Measurements from ENCODE around the gene POU6F2.

GRCh38 chr7:39086638-39087360 lies 109.1 kb downstream of the POU6F2 start:
- no peak for TF ChIP-seq CTCF (IDR thresholded peaks at IDR 0.05)
- no peak for TF ChIP-seq POLR2A (IDR thresholded peaks at IDR 0.05)
